ENCODE data around the gene FLNB. TPM values are rescaled to one million over a fixed set of nuclear protein-coding genes. Genes with fewer than 3 reads are reported as not detected.

FLNB gene
- total and polyA plus RNA-seq, 2 of the 8 experiments (the other 6 are each of a cell fraction or from before 2014, with no cell fraction given) = 72.3 to 118 TPM

GRCh38 chr3:57998366-57999283 lies 9.6 kb upstream of the FLNB start:
- no peak overlapping the region for H3K56ac ChIP-seq (replicated peaks; ENCODE audit: insufficient read length, low read depth, low read length)
- H3K27me3 ChIP-seq (replicated peaks in 1 of 4; ENCODE audit: control insufficient read depth in 3 of 4, extremely low read depth in 1 of 4, insufficient read depth in 3 of 4, low read length in 3 of 4) = no peaks in the 10 kb centered on the region
- H4K8ac ChIP-seq (ENCODE audit: extremely low read depth, insufficient read depth, low read length) = no peak overlapping the region
- peaks cover 0 to 3% (median 1%) of the 10 kb centered on the region in 4 experiments; a peak in 2 of 7 replicates for H3K4me1 ChIP-seq (replicated peaks in 1 of 4; ENCODE audit: control insufficient read depth in 3 of 4, insufficient read depth in 4 of 4, low read length in 3 of 4)
- H2AK5ac ChIP-seq (ENCODE audit: low read depth, low read length) = no peak overlapping the region
- no peaks in the 10 kb centered on the region for H4K20me1 ChIP-seq (replicated peaks in 1 of 2; ENCODE audit: control insufficient read depth in 1 of 2, insufficient read depth in 2 of 2, low read length in 2 of 2)
- no peak overlapping the region for H3K23ac ChIP-seq (ENCODE audit: insufficient read length)
- 93% methylated on average over 10 of the region's 10 CpGs; no CpG with 5 or more reads in 1 of the 2 experiments for whole genome bisulfite sequencing, 2 experiments (ENCODE audit: extremely low coverage in 1 of 2, insufficient coverage in 1 of 2, insufficient read length in 1 of 2, insufficient replicate concordance in 2 of 2, low coverage in 1 of 2, low lambda C conversion rate in 2 of 2, missing lambda C conversion rate in 1 of 2)
- H3K4ac ChIP-seq (replicated peaks; ENCODE audit: insufficient read length, low read depth, low read length) = no peak overlapping the region
- no peak overlapping the region for H2BK20ac ChIP-seq (ENCODE audit: low read length)
- ChIA-PET POLR2A (ENCODE audit: partially characterized antibody) (interaction anchor here (0.7 to 1.6 kb wide), 3 partner anchors 16 to 29 kb away, joined by 3 to 4 read pairs (median 3); no protein-coding TSS in a partner anchor), CTCF (ENCODE audit: partially characterized antibody) (interaction anchor here (0.7 to 2.1 kb wide), 4 partner anchors 10 to 169 kb away, joined by 3 to 15 read pairs (median 4); partner anchors contain the start of gene FLNB)
- no peak overlapping the region for H2BK120ac ChIP-seq (replicated peaks; ENCODE audit: low read depth, low read length)
- no peak overlapping the region for H4K5ac ChIP-seq (ENCODE audit: insufficient read length, low read depth, low read length)
- H3K9ac ChIP-seq (replicated peaks in 1 of 4; ENCODE audit: extremely low read depth in 1 of 4, low read depth in 3 of 4, low read length in 3 of 4) = no peak overlapping the region
- H3K79me1 ChIP-seq (ENCODE audit: low read depth, low read length) = no peaks in the 10 kb centered on the region
- no peak overlapping the region for H2BK12ac ChIP-seq (ENCODE audit: low read depth, low read length)
- no peak overlapping the region for H3K4me3 ChIP-seq (ENCODE audit: extremely low read depth in 1 of 4, insufficient read depth in 2 of 4, low read depth in 3 of 4, low read length in 4 of 4)
- no peak overlapping the region for H3K14ac ChIP-seq (ENCODE audit: insufficient read length)
- H3K79me2 ChIP-seq (ENCODE audit: control insufficient read depth in 1 of 2, insufficient read depth in 2 of 2, low read length in 2 of 2) = no peaks in the 10 kb centered on the region
- no peaks in the 10 kb centered on the region for H3K23me2 ChIP-seq (ENCODE audit: low read depth, low read length)
- TF ChIP-seq E2F6 (IDR thresholded peaks at IDR 0.05) (no peak), KDM1A (IDR thresholded peaks at IDR 0.05; ENCODE audit: borderline replicate concordance, low read length) (no peak), SIRT6 (IDR thresholded peaks at IDR 0.05; ENCODE audit: low read length) (no peak), HDAC6 (IDR thresholded peaks at IDR 0.05; ENCODE audit: low read depth, low read length) (no peak), SRF (IDR thresholded peaks at IDR 0.05; ENCODE audit: low read depth, low read length) (no peak), RAD21 (IDR thresholded peaks at IDR 0.05 in 1 of 2, conservative IDR thresholded peaks at IDR 0.05 in 1 of 2; ENCODE audit: low read depth in 2 of 2, low read length in 2 of 2) (no peak)
- peak overlapping the region; percentile 30; the same call in 1 of the 2 replicates for H2AFZ ChIP-seq (ENCODE audit: low read length)
- H4K91ac ChIP-seq (replicated peaks; ENCODE audit: insufficient read length, low read length) = no peak overlapping the region
- H3K4me2 ChIP-seq (ENCODE audit: insufficient read depth in 1 of 2, low read depth in 2 of 2, low read length in 2 of 2) = no peak overlapping the region
- H3K36me3 ChIP-seq (ENCODE audit: control insufficient read depth in 2 of 4, insufficient read depth in 4 of 4, low read length in 3 of 4) = no peaks in the 10 kb centered on the region
- no peak overlapping the region for H3K27ac ChIP-seq (ENCODE audit: low read depth, low read length)
- H2BK5ac ChIP-seq (ENCODE audit: low read depth, low read length) = no peak overlapping the region
- H2BK15ac ChIP-seq (ENCODE audit: low read length) = no peak overlapping the region
- H3K18ac ChIP-seq (ENCODE audit: extremely low read depth, low read length) = no peak overlapping the region
- DNase-seq (ENCODE audit: low read depth in 1 of 2, low spot score in 2 of 2) (no peak), FAIRE-seq (no peak)
- H3K9me3 ChIP-seq (ENCODE audit: insufficient read depth in 2 of 2, low read depth in 1 of 2, low read length in 1 of 2) = no peaks in the 10 kb centered on the region
